ENCODE results near the gene GPC6. TPM values are rescaled to one million over a fixed set of nuclear protein-coding genes. Genes with fewer than 3 reads are reported as not detected.

The GPC6 gene
- total RNA-seq, 1 donor from 2014 or later, result not detected

GRCh38 chr13:93788456-93788855, 561.8 kb downstream of the GPC6 start:
- Mint-ChIP-seq H3K4me1 (no peaks in the 10 kb centered on the region), H3K27me3 (no peaks in the 10 kb centered on the region), H3K9me3 (no peaks in the 10 kb centered on the region), H3K27ac (no peak overlapping the region), H3K4me3 (no peak overlapping the region), H3K36me3 (ENCODE audit: low read depth) (no peaks in the 10 kb centered on the region)
- DNase-seq, result no peak
- no peak for TF ChIP-seq CTCF (IDR thresholded peaks at IDR 0.05)
- intact Hi-C loops (cut with micrococcal nuclease), result no loop called here
- ChIA-PET CTCF (no interaction called here), POLR2A (no interaction called here)
- ATAC-seq (ENCODE audit: low read depth), result no peak

GRCh38 chr13:93789058-93789457, 562.5 kb downstream of the GPC6 start:
- DNase-seq, result no peak
- TF ChIP-seq CTCF (IDR thresholded peaks at IDR 0.05), result no peak
- H3K27me3 Mint-ChIP-seq, result no peaks in the 10 kb centered on the region

DNA sequence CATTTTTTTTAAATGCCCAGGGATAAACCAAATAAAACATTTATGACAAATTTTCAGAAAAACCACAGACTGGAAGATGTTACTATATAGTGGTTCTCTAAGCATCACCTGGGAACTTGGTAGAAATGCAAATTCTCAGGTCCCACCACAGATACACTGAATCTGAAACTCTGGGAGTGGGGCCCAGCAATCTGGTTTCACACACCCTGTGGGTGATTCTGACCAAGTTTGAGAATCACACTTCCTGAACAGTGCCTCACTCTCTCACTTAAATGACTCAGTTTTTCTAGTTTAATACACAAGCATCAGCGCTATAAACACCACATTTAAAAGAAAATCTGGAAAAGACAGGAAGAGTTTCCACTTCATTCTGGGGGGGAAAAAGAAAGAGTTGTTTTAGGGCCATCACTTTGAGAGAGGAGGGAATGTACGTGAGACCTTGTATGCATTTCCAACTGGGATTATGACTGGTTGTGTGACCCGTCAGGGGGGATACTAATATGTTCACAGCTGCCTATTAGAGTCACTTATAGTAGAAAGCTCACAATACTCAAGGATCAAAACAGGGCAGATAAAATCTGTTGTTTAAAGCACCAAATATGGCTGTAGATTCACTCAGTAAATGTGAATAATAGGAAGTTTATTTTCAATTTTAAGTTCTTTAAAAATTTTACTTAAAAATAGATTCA, 567.7 kb downstream of the GPC6 start:
- no peak overlapping the region for H3K4me3 Mint-ChIP-seq
- no peaks in the 10 kb centered on the region for H3K9me3 Mint-ChIP-seq
- no peaks in the 10 kb centered on the region for H3K36me3 Mint-ChIP-seq (ENCODE audit: low read depth)
- H3K27me3 Mint-ChIP-seq, result no peaks in the 10 kb centered on the region
- ATAC-seq (ENCODE audit: low read depth), result no peak
- ChIA-PET POLR2A (no interaction called here), CTCF (no interaction called here)
- H3K4me1 Mint-ChIP-seq, result no peaks in the 10 kb centered on the region
- intact Hi-C loops (cut with micrococcal nuclease), result no loop called here
- H3K27ac Mint-ChIP-seq, result no peak overlapping the region
- TF ChIP-seq CTCF (IDR thresholded peaks at IDR 0.05), result no peak
- no peak for DNase-seq

More at GRCh38 chr13:93789058-93789457, 562.5 kb downstream of the GPC6 start:
- no peaks in the 10 kb centered on the region for H3K4me1 Mint-ChIP-seq
- ChIA-PET CTCF (no interaction called here), POLR2A (no interaction called here)
- no peak overlapping the region for H3K27ac Mint-ChIP-seq
- no peak overlapping the region for H3K4me3 Mint-ChIP-seq
- intact Hi-C loops (cut with micrococcal nuclease), result no loop called here
- H3K9me3 Mint-ChIP-seq, result no peaks in the 10 kb centered on the region
- no peaks in the 10 kb centered on the region for H3K36me3 Mint-ChIP-seq (ENCODE audit: low read depth)
- no peak for ATAC-seq (ENCODE audit: low read depth)

DNA sequence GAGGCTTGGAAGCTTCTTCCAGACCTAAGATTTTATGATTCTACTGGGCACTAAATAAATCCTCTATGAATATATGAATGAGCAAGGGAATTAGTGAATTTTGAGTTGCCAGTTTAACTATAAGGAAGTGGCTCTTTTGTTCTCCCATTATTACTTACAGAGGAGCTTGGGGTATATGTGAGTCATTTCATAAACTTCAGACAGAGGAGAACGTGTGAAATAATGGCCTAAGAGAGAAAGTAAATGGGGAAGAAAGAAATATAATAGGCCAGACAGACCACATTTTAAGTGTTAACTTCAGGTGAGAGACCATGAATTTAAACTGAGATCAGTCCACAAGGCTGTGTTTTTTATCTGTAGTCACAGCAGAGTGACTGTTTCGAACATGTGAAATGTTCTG, 570.9 kb downstream of the GPC6 start:
- no peaks in the 10 kb centered on the region for H3K4me1 Mint-ChIP-seq
- CTCF ChIA-PET, result no interaction called here

DNA sequence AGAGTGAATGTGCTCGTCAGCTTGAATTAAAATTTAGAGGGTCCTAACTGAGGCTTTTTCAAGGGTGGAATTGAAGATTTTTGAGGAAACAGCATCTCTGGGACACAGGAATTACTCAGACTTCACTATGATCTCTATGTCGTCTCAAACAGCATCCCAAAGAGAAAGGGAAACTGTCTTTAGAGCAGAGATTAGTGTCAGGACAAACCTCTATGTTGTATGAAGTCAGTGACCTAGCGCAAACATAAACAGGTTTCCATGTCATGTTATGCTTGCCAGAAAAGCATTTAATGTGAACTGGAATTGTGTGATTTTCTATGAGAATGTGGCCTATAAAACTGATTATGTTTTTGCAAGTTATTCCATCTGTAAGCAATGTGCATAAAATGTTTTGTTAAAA, 573.7 kb downstream of the GPC6 start:
- intact Hi-C loops (cut with micrococcal nuclease), result no loop called here
- ChIA-PET POLR2A (no interaction called here), CTCF (no interaction called here)
- Mint-ChIP-seq H3K27ac (no peak overlapping the region), H3K9me3 (no peaks in the 10 kb centered on the region), H3K36me3 (ENCODE audit: low read depth) (no peaks in the 10 kb centered on the region), H3K4me3 (no peak overlapping the region), H3K27me3 (no peaks in the 10 kb centered on the region), H3K4me1 (no peaks in the 10 kb centered on the region)
- ATAC-seq (ENCODE audit: low read depth), result no peak
- no peak for DNase-seq
- no peak for TF ChIP-seq CTCF (IDR thresholded peaks at IDR 0.05)

More for the DNA sequence above, 570.9 kb downstream of the GPC6 start:
- Mint-ChIP-seq H3K4me3 (no peak overlapping the region), H3K27ac (no peak overlapping the region), H3K36me3 (ENCODE audit: low read depth) (no peaks in the 10 kb centered on the region), H3K9me3 (no peaks in the 10 kb centered on the region), H3K27me3 (no peaks in the 10 kb centered on the region)
- ATAC-seq (ENCODE audit: low read depth) (no peak), DNase-seq (no peak)
- no peak for TF ChIP-seq CTCF (IDR thresholded peaks at IDR 0.05)
- intact Hi-C loops (cut with micrococcal nuclease), result no loop called here
- POLR2A ChIA-PET, result no interaction called here
